DOHH2 (cell line): ENCODE data around the gene METTL1.

Experiments
- H3F3A ChIP-seq: fragments of 200-600 bp; sonication (generic), shearing (Covaris generic); 2 replicates; pipeline ENCODE4 v1.6.0; 2016; ENCODE audit warnings: antibody characterized with exemption, mild to moderate bottlenecking; ENCODE audit not compliant: control insufficient read depth, insufficient read depth
- H3K27ac ChIP-seq: fragments of 200-600 bp; sonication (generic); 2 replicates; pipeline ENCODE4 v1.5.1; 2014; ENCODE audit warnings: low read depth, mild to moderate bottlenecking, low read length, moderate library complexity
- H3K27me3 ChIP-seq: fragments of 200-600 bp; sonication (generic); 2 replicates; pipeline ENCODE4 v1.6.1; 2014; ENCODE audit warnings: mild to moderate bottlenecking, low read length, mixed read lengths; ENCODE audit not compliant: control insufficient read depth
- H3K36me3 ChIP-seq: fragments of 200-600 bp; sonication (generic); 2 replicates; pipeline ENCODE4 v1.6.1; 2014; ENCODE audit warnings: mild to moderate bottlenecking, low read length, moderate library complexity, mixed read lengths; ENCODE audit not compliant: control insufficient read depth
- H3K4me1 ChIP-seq: fragments of 200-600 bp; sonication (generic); 2 replicates; pipeline ENCODE4 v1.6.1; 2014; ENCODE audit warnings: mild to moderate bottlenecking, low read length, mixed read lengths; ENCODE audit not compliant: control insufficient read depth
- H3K4me2 ChIP-seq: fragments of 200-600 bp; sonication (generic); 2 replicates; pipeline ENCODE4 v1.6.0; 2014; ENCODE audit warnings: mild to moderate bottlenecking, low read length, moderate library complexity
- H3K4me3 ChIP-seq: fragments of 200-600 bp; sonication (generic); 2 replicates; pipeline ENCODE4 v1.5.1; 2014; ENCODE audit warnings: mild to moderate bottlenecking, low read length, mixed read lengths
- H3K79me2 ChIP-seq: fragments of 200-600 bp; sonication (generic); 2 replicates; pipeline ENCODE4 v1.6.1; 2014; ENCODE audit warnings: mild to moderate bottlenecking, low read length, mixed read lengths; ENCODE audit not compliant: control insufficient read depth
- H3K9me2 ChIP-seq: fragments of 200-600 bp; sonication (generic); replicated peaks from 2 replicates; pipeline ENCODE4 v1.6.1; 2014; ENCODE audit warnings: mild to moderate bottlenecking, low read length, mixed read lengths; ENCODE audit not compliant: control insufficient read depth
- H3K9me3 ChIP-seq: fragments of 200-600 bp; sonication (generic); 2 replicates; pipeline ENCODE4 v1.6.1; 2014; ENCODE audit warnings: antibody characterized with exemption, low read length, mixed read lengths; ENCODE audit not compliant: control insufficient read depth, insufficient read depth
- H4K20me1 ChIP-seq: fragments of 200-600 bp; sonication (generic); 2 replicates; pipeline ENCODE4 v1.6.0; 2014; ENCODE audit warnings: low read depth, mild to moderate bottlenecking, antibody characterized with exemption, low read length, moderate library complexity; ENCODE audit not compliant: control insufficient read depth, insufficient read depth
- EZH2phosphoT487 ChIP-seq: fragments of 200-600 bp; sonication (generic); IDR thresholded peaks from 2 replicates; pipeline ENCODE4 v1.6.1; 2017; ENCODE audit warnings: borderline replicate concordance, mild to moderate bottlenecking, antibody characterized with exemption, low read length, moderate library complexity, mixed read lengths
- TF ChIP-seq, protein P1 (sequence below): fragments of 200-600 bp; sonication (generic); IDR thresholded peaks from one replicate; pipeline ENCODE4 v1.5.1; 2014; ENCODE audit warnings: antibody characterized with exemption, mild to moderate bottlenecking, low read depth, low read length; ENCODE audit not compliant: poor library complexity, severe bottlenecking

The METTL1 gene

DNA sequence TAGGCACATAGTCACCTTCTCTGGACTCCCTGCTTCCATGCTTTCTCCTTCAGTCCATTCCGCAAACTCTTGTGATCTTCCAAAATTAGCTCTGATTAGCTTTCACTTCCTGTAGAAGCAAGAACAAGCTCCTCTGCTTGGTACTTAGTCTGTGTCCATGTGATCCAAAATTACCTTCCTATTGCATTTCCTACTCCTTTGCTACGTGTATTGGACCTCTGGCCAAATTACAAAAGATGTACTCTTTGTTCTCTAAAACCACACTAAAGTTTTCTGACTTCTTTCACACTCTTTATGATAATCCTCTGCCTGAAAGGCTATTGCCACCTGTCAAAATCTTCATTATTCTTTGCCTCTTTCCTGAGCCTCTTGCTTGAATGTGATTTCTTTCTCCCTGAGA lies 9.9 kb upstream of the METTL1 start:
- Histone ChIP-seq H3K36me3 (peaks cover 31% of the 10 kb centered on the region), H3K4me3 (peak overlapping the region; percentile 98), H4K20me1 (peaks cover 4% of the 10 kb centered on the region; the same call in 1 of the 2 replicates), H3K9me2 (no peaks in the 10 kb centered on the region), H3K4me2 (peak overlapping the region; percentile 97), H3K27ac (peak overlapping the region; percentile 15), H3F3A (no peaks in the 10 kb centered on the region), H3K9me3 (no peaks in the 10 kb centered on the region), H3K79me2 (peaks cover 32% of the 10 kb centered on the region), H3K27me3 (no peaks in the 10 kb centered on the region), H3K4me1 (peaks cover 21% of the 10 kb centered on the region)
- TF ChIP-seq EZH2phosphoT487 = no peak
- TF ChIP-seq, protein P1, sequence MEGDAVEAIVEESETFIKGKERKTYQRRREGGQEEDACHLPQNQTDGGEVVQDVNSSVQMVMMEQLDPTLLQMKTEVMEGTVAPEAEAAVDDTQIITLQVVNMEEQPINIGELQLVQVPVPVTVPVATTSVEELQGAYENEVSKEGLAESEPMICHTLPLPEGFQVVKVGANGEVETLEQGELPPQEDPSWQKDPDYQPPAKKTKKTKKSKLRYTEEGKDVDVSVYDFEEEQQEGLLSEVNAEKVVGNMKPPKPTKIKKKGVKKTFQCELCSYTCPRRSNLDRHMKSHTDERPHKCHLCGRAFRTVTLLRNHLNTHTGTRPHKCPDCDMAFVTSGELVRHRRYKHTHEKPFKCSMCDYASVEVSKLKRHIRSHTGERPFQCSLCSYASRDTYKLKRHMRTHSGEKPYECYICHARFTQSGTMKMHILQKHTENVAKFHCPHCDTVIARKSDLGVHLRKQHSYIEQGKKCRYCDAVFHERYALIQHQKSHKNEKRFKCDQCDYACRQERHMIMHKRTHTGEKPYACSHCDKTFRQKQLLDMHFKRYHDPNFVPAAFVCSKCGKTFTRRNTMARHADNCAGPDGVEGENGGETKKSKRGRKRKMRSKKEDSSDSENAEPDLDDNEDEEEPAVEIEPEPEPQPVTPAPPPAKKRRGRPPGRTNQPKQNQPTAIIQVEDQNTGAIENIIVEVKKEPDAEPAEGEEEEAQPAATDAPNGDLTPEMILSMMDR = no peak

DNA sequence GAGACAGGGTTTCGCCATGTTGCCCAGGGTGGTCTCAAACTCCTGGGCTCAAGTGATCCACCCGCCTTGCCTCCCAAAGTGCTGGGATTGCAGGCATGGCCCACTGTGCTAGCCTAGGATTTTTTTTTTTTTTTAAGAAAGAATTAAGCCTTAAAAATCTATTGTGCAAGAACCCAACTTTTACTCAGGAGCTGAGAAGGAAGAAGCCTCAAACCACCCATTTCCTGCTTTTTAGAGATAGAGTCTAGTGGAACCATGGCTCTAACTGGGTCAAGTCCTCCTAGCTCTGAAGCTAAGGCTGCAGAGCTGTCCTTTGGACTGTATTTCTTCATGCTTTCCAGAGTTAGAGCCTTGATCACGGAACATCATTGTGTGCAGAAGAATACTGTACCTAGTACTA lies 9.3 kb upstream of the METTL1 start:
- H4K20me1 ChIP-seq = peaks cover 4% of the 10 kb centered on the region; the same call in 1 of the 2 replicates
- H3K4me2 ChIP-seq = peak overlapping the region; percentile 97
- peaks cover 25% of the 10 kb centered on the region for H3K36me3 ChIP-seq
- H3K79me2 ChIP-seq = peaks cover 29% of the 10 kb centered on the region
- H3K27me3 ChIP-seq = no peaks in the 10 kb centered on the region
- H3K4me1 ChIP-seq = peaks cover 21% of the 10 kb centered on the region
- TF ChIP-seq, protein P1 = no peak
- TF ChIP-seq EZH2phosphoT487 = no peak
- H3K27ac ChIP-seq = peak overlapping the region; percentile 15; the same call in 1 of the 2 replicates
- peak overlapping the region; percentile 98 for H3K4me3 ChIP-seq
- no peaks in the 10 kb centered on the region for H3F3A ChIP-seq
- no peaks in the 10 kb centered on the region for H3K9me3 ChIP-seq
- H3K9me2 ChIP-seq = no peaks in the 10 kb centered on the region

DNA sequence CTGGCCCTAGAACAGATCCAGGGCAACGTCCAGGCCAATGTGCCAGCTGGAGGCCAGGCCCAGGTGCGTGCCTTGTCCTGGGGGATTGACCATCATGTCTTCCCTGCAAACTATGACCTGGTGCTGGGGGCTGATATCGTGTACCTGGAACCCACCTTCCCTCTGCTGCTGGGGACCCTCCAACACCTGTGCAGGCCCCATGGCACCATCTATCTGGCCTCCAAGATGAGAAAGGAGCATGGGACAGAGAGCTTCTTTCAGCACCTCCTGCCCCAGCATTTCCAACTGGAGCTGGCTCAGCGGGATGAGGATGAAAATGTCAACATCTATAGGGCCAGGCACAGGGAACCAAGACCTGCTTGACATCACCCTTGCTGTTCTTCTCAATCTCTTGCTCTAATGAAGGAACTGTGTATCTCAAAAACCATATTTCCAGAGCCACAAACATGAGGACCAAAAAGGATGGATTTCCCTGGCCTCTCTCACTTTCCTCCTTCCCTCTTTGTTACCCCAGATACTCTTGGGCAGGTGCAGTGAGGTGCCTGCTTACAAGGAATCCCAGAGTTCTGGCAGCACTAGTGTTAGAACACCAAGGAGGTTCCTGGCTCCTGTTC lies 8.5 kb upstream of the METTL1 start:
- Histone ChIP-seq H3K4me3 (no peak overlapping the region), H3K4me2 (no peak overlapping the region), H3F3A (no peaks in the 10 kb centered on the region), H3K79me2 (peaks cover 24% of the 10 kb centered on the region), H3K27me3 (no peaks in the 10 kb centered on the region), H3K9me2 (no peaks in the 10 kb centered on the region), H4K20me1 (peaks cover 4% of the 10 kb centered on the region; the same call in 1 of the 2 replicates), H3K36me3 (peaks cover 17% of the 10 kb centered on the region), H3K27ac (no peak overlapping the region), H3K9me3 (no peaks in the 10 kb centered on the region), H3K4me1 (peaks cover 21% of the 10 kb centered on the region)
- no peak for TF ChIP-seq EZH2phosphoT487
- TF ChIP-seq, protein P1 = no peak
